Femur (tissue), 1 donor: ENCODE results near the gene ERMARD.

Experiments used
- DNase-seq: peaks from one replicate; pipeline ENCODE4 v3.0.0-alpha.2; 2017

ERMARD gene

DNA sequence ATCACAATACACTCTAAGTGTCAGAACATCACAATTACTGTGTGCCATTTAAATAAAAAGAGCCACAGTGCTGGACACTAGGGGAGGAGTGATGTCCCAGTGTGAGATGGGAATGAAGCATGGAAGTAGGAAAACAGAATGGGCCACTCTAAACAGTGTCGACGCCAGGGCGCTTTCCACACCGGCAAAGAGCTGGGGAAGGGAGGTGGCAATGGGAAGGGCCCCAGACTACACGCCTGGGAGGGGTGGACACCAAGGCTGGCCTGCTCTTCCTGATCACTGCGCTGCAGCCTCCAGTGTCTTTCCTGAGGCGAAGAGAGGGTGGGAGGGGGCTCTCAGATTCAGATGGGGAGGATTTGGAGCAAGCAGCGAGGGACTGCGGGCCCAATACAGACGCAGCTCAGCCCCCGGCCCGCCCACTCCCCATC is 75.9 kb downstream of the ERMARD start:
- DNase-seq, result peak; percentile 8

DNA sequence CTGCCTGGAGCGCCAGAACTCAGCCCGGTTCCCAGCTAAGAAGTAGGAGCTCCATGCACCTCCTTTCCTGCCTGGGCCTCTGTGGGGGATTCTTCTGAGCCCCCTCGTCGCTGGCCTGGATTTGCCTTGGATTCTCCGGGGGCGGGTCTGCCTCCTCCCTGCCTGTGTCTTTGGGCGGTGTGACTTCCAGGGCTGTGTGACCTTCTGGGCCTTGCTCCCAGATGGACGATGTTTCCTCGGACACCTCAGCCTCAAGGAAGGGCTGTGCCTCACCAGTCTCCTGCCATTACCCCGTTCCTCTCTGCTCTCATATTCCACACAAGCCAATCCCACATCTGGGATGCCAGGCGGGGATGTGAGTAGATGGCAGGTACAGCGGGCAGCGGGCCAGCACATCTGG is 76.8 kb downstream of the ERMARD start:
- peak; percentile 13 for DNase-seq

DNA sequence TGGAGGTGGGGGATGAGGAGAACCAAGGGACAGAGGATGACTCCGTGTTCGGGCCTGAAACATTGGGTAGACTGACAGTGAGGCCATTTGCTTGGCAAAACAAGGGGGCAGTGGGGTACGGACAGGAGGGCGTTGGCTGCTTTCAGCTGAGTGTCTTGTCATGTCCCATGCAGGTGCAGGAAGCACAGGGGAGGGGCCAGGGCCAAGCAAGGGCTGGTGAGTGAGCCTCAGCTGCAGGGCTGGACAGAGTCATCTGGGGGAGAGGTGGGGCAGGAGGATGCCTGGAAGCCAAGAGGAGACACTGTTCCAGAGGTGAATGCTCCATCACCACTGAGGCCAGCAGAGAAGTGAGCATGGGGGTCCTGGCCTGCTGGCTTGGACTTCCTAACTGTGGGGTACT is 78.4 kb downstream of the ERMARD start:
- no peak for DNase-seq

DNA sequence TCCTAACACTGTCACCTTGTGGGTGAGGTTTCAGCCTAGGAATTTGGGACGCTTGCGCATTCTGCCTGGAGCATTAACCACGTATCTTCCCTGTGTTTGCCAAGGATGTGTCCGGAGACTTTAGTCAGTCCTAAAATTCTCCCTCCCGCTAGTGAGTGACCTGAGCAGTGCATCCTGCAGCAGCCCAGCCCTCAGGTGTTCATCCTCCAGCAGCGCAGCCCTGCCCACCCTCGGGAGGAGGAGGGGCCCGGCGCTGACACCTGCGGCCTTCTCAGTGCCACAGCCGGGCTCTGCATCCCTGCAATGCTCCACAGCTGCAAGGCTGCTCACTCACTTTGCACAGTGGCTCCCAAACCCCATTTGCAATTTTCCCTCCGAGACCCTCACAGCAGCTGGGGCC is 79.5 kb downstream of the ERMARD start:
- DNase-seq, result no peak
